ENCODE data around the gene ARHGEF26. TPM values are rescaled to one million over a fixed set of nuclear protein-coding genes. Genes with fewer than 3 reads are reported as not detected.

The ARHGEF26 gene
- total RNA-seq, 2 donors from 2014 or later, result 16.9 to 17.1 TPM

DNA sequence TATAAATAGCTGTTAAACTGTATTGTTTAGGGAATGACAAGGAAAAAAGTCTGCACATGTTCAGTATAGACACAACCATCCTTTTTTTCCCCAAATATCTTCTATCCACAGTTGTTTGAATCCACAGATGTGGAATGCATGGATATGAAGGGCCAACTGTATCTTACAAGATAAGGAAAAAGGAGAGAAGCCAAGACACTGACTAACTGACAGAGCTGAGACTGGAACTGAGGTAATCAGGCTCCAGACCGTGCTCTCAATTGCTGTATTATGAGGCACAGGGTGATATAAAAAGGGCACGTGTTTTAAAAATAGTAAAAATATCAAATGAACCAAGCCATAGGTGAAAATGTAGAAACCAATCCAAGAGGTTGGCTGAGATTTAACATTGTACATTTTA, 154.1 kb downstream of the ARHGEF26 start:
- no peak for ATAC-seq
- H3K36me3 ChIP-seq (replicated peaks in 1 of 2; ENCODE audit: insufficient read depth in 1 of 2, low read depth in 2 of 2), result peaks cover 0 to 33% of the 10 kb centered on the region in 2 donors
- no peaks in the 10 kb centered on the region for H3K9me3 ChIP-seq

GRCh38 chr3:154275965-154276364, 154.8 kb downstream of the ARHGEF26 start:
- 85 to 93% methylated on average over 2 of the region's 2 CpGs for WGBS, 2 donors
- Histone ChIP-seq H3K36me3 (replicated peaks in 1 of 2; ENCODE audit: insufficient read depth in 1 of 2, low read depth in 2 of 2) (peaks cover 0 to 37% of the 10 kb centered on the region in 2 donors), H3K9me3 (no peaks in the 10 kb centered on the region), H3K27ac (no peak overlapping the region), H3K4me3 (no peak overlapping the region), H3K4me1 (no peaks in the 10 kb centered on the region), H3K27me3 (no peaks in the 10 kb centered on the region)
- DNase-seq (no peak), ATAC-seq (no peak)
- intact Hi-C loops (cut with DNase I), result no loop called here
- TF ChIP-seq CTCF (IDR thresholded peaks at IDR 0.05), result no peak
- TF ChIP-seq POLR2A (IDR thresholded peaks at IDR 0.05), result no peak

More for the DNA sequence above, 154.1 kb downstream of the ARHGEF26 start:
- H3K27ac ChIP-seq, result no peak overlapping the region
- H3K27me3 ChIP-seq, result no peaks in the 10 kb centered on the region
- intact Hi-C loops (cut with DNase I), result no loop called here
- 90 to 92% methylated on average over 2 of the region's 2 CpGs for WGBS, 2 donors
- no peak overlapping the region for H3K4me3 ChIP-seq
- no peak for DNase-seq
- TF ChIP-seq CTCF (IDR thresholded peaks at IDR 0.05) (no peak), POLR2A (IDR thresholded peaks at IDR 0.05) (no peak)
- no peaks in the 10 kb centered on the region for H3K4me1 ChIP-seq

DNA sequence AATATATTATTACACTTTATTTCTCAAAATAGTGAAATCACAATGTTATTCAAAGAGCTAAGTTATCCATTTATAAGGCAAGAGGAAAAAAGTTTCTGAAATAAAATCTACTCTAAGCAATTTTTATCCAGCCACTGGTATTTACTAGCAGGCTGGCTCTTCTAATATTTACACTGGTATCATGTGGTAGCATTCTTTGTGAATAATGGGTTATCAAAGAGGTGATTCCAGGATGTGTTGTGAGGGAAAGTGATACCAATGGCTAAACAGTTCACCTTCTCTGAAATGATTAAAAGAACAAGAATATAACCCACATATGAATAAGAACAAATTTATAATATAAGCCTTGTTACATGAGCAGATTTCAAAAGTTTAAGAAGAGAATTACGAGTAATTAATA, 159.0 kb downstream of the ARHGEF26 start:
- no peaks in the 10 kb centered on the region for H3K4me1 ChIP-seq
- H3K27ac ChIP-seq, result no peak overlapping the region
- TF ChIP-seq POLR2A (IDR thresholded peaks at IDR 0.05), result no peak
- no peak for TF ChIP-seq CTCF (IDR thresholded peaks at IDR 0.05)
- no peaks in the 10 kb centered on the region for H3K9me3 ChIP-seq
- DNase-seq, result no peak
- H3K27me3 ChIP-seq, result no peaks in the 10 kb centered on the region
- no peak for ATAC-seq
- WGBS, 2 donors, result 90 to 100% methylated on average over 1 of the region's 1 CpG
- H3K36me3 ChIP-seq (replicated peaks in 1 of 2; ENCODE audit: insufficient read depth in 1 of 2, low read depth in 2 of 2), result peaks cover 0 to 35% of the 10 kb centered on the region in 2 donors
- intact Hi-C loops (cut with DNase I), result no loop called here
- no peak overlapping the region for H3K4me3 ChIP-seq

- TF ChIP-seq CTCF (IDR thresholded peaks at IDR 0.05), result no peak
- TF ChIP-seq POLR2A (IDR thresholded peaks at IDR 0.05), result no peak
- H3K27ac ChIP-seq, result no peak overlapping the region
- H3K9me3 ChIP-seq, result no peaks in the 10 kb centered on the region
- H3K4me3 ChIP-seq, result no peak overlapping the region
- WGBS, 2 donors, result 78 to 95% methylated on average over 2 of the region's 2 CpGs
- ATAC-seq, result no peak
- no peaks in the 10 kb centered on the region for H3K4me1 ChIP-seq
- no peaks in the 10 kb centered on the region for H3K27me3 ChIP-seq
- H3K36me3 ChIP-seq (replicated peaks in 1 of 2; ENCODE audit: insufficient read depth in 1 of 2, low read depth in 2 of 2), result peaks cover 5 to 23% of the 10 kb centered on the region in 2 donors
- DNase-seq, result no peak
- intact Hi-C loops (cut with DNase I), result no loop called here
Measured at GRCh38 chr3:154285221-154285620, 164.0 kb downstream of the ARHGEF26 start.

- H3K36me3 ChIP-seq (replicated peaks in 1 of 2; ENCODE audit: insufficient read depth in 1 of 2, low read depth in 2 of 2), result peaks cover 5 to 21% of the 10 kb centered on the region in 2 donors
- H3K4me3 ChIP-seq, result no peak overlapping the region
- TF ChIP-seq CTCF (IDR thresholded peaks at IDR 0.05), result no peak
- TF ChIP-seq POLR2A (IDR thresholded peaks at IDR 0.05), result no peak
- 95 to 97% methylated on average over 5 of the region's 5 CpGs for WGBS, 2 donors
- ATAC-seq, result no peak
- no peaks in the 10 kb centered on the region for H3K27me3 ChIP-seq
- DNase-seq, result no peak
- intact Hi-C loops (cut with DNase I), result no loop called here
- H3K4me1 ChIP-seq, result no peaks in the 10 kb centered on the region
- H3K27ac ChIP-seq, result no peak overlapping the region
- no peaks in the 10 kb centered on the region for H3K9me3 ChIP-seq
Measured at GRCh38 chr3:154290187-154290586, 169.0 kb downstream of the ARHGEF26 start.

Measured in body of pancreas (tissue), 4 donors.